ENCODE results near the gene MAP3K19. TPM values are rescaled to one million over a fixed set of nuclear protein-coding genes. Genes with fewer than 3 reads are reported as not detected.

The MAP3K19 gene
- total and polyA plus RNA-seq, 10 of the 15 experiments (the other 5 are each of a cell fraction or from before 2014, with no cell fraction given) = 0.05 TPM; not detected in 9

GRCh38 chr2:134918526-134919340, 128.5 kb downstream of the MAP3K19 start, which contains the start of gene CCNT2 (continued):
- TF ChIP-seq, protein P1, sequence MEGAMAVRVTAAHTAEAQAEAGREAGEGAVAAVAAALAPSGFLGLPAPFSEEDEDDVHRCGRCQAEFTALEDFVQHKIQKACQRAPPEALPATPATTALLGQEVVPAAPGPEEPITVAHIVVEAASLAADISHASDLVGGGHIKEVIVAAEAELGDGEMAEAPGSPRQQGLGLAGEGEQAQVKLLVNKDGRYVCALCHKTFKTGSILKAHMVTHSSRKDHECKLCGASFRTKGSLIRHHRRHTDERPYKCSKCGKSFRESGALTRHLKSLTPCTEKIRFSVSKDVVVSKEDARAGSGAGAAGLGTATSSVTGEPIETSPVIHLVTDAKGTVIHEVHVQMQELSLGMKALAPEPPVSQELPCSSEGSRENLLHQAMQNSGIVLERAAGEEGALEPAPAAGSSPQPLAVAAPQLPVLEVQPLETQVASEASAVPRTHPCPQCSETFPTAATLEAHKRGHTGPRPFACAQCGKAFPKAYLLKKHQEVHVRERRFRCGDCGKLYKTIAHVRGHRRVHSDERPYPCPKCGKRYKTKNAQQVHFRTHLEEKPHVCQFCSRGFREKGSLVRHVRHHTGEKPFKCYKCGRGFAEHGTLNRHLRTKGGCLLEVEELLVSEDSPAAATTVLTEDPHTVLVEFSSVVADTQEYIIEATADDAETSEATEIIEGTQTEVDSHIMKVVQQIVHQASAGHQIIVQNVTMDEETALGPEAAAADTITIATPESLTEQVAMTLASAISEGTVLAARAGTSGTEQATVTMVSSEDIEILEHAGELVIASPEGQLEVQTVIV (IDR thresholded peaks at IDR 0.05; ENCODE audit: borderline replicate concordance, partially characterized antibody) = peak; percentile 59
- TF ChIP-seq DPF2 (IDR thresholded peaks at IDR 0.05) (0 out of 2 replicates have a peak, but pooled peaks have one; percentile 29), SMAD1 (IDR thresholded peaks at IDR 0.05; ENCODE audit: low read depth, partially characterized antibody) (no peak), PAX8 (IDR thresholded peaks at IDR 0.05) (0 out of 2 replicates have a peak, but pooled peaks have one; percentile 55), MEF2B (IDR thresholded peaks at IDR 0.05; ENCODE audit: partially characterized antibody, poor library complexity, severe bottlenecking) (no peak), POLR2AphosphoS5 (IDR thresholded peaks at IDR 0.05; ENCODE audit: low read length) (peak; percentile 85), TAF1 (IDR thresholded peaks at IDR 0.05; ENCODE audit: borderline replicate concordance, low read depth, low read length) (peak; percentile 82), NKRF (conservative IDR thresholded peaks at IDR 0.05) (0 out of 2 replicates have a peak, but pooled peaks have one; percentile 50), NFYB (IDR thresholded peaks at IDR 0.05; ENCODE audit: insufficient read depth, low read depth, low read length) (no peak), NFYA (IDR thresholded peaks at IDR 0.05; ENCODE audit: borderline replicate concordance, low read depth, low read length) (no peak), RBBP5 (conservative IDR thresholded peaks at IDR 0.05) (0 out of 2 replicates have a peak, but pooled peaks have one; percentile 45), PAX5 (IDR thresholded peaks at IDR 0.05; ENCODE audit: borderline replicate concordance, low read depth, low read length) (0 out of 2 replicates have a peak, but pooled peaks have one; percentile 18), TCF7 (IDR thresholded peaks at IDR 0.05; ENCODE audit: borderline replicate concordance) (no peak), ZSCAN29 (IDR thresholded peaks at IDR 0.05) (no peak), KLF5 (IDR thresholded peaks at IDR 0.05; ENCODE audit: partially characterized antibody) (peak; percentile 51), MYB (IDR thresholded peaks at IDR 0.05; ENCODE audit: borderline replicate concordance, low read depth, low read length) (no peak), PML (IDR thresholded peaks at IDR 0.05; ENCODE audit: low read length) (peak; percentile 39; the same call in 1 of the 2 replicates), BACH1 (IDR thresholded peaks at IDR 0.05; ENCODE audit: borderline replicate concordance) (0 out of 2 replicates have a peak, but pooled peaks have one; percentile 46), POLR2A (IDR thresholded peaks at IDR 0.05; ENCODE audit: low read depth, low read length) (peak; percentile 91), NR2C1 (IDR thresholded peaks at IDR 0.05) (peak; percentile 95), CREM (IDR thresholded peaks at IDR 0.05; ENCODE audit: low read depth) (peak; percentile 98), RUNX3 (IDR thresholded peaks at IDR 0.05; ENCODE audit: low read length) (peak; percentile 57), MAX (IDR thresholded peaks at IDR 0.05; ENCODE audit: low read depth, low read length) (0 out of 2 replicates have a peak, but pooled peaks have one; percentile 29), TCF3 (IDR thresholded peaks at IDR 0.05; ENCODE audit: borderline replicate concordance, insufficient read depth, low read depth, low read length) (no peak)
- TF ChIP-seq, protein P2, sequence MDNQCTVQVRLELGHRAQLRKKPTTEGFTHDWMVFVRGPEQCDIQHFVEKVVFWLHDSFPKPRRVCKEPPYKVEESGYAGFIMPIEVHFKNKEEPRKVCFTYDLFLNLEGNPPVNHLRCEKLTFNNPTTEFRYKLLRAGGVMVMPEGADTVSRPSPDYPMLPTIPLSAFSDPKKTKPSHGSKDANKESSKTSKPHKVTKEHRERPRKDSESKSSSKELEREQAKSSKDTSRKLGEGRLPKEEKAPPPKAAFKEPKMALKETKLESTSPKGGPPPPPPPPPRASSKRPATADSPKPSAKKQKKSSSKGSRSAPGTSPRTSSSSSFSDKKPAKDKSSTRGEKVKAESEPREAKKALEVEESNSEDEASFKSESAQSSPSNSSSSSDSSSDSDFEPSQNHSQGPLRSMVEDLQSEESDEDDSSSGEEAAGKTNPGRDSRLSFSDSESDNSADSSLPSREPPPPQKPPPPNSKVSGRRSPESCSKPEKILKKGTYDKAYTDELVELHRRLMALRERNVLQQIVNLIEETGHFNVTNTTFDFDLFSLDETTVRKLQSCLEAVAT (IDR thresholded peaks at IDR 0.05) = peak; percentile 37; the same call in 1 of the 2 replicates

Data from GM12878 (cell line).